HL-60 (cell line): Measurements from ENCODE around the gene SPRYD3.

ENCODE experiments used
- DNase-seq, 2 experiments: peaks; one replicate each; pipeline ENCODE4 v3.0.0-alpha.2; 2010 to 2020; ENCODE audit warnings: low read depth in 1 of 2, low spot score in 1 of 2
- H3K27ac ChIP-seq: fragments of 250-450 bp; sonication (Bioruptor Pico); replicated peaks from 2 replicates; pipeline ENCODE4 v1.5.1; 2020; ENCODE audit warnings: mild to moderate bottlenecking, moderate library complexity
- H3K27me3 ChIP-seq: fragments of 250-450 bp; sonication (Bioruptor Pico); 2 replicates; pipeline ENCODE4 v1.5.1; 2021; ENCODE audit warnings: mild to moderate bottlenecking, moderate library complexity; ENCODE audit not compliant: insufficient read depth, poor library complexity, severe bottlenecking
- H3K4me3 ChIP-seq: replicated peaks from 2 replicates; pipeline ENCODE4 v1.5.1; 2011; ENCODE audit warnings: mild to moderate bottlenecking, control low read depth, low read length; ENCODE audit not compliant: insufficient read depth
- GABPA ChIP-seq: IDR thresholded peaks from 2 replicates; pipeline ENCODE4 v1.6.1; 2012; ENCODE audit warnings: low read depth
- POLR2AphosphoS5 ChIP-seq: IDR thresholded peaks from 2 replicates; pipeline ENCODE4 v1.6.1; 2012; ENCODE audit warnings: low read depth
- SPI1 ChIP-seq: IDR thresholded peaks from 2 replicates; pipeline ENCODE4 v1.6.1; 2012; ENCODE audit warnings: low read depth, mild to moderate bottlenecking, borderline replicate concordance
- TF ChIP-seq, protein P1 (sequence below): IDR thresholded peaks from 2 replicates; pipeline ENCODE4 v1.6.1; 2012; ENCODE audit warnings: low read depth; ENCODE audit not compliant: insufficient replicate concordance
- TF ChIP-seq, protein P2 (sequence below): IDR thresholded peaks from one replicate; pipeline ENCODE4 v1.5.1; 2011; ENCODE audit warnings: low read length, control low read depth, inconsistent platforms; ENCODE audit not compliant: insufficient read depth

The SPRYD3 gene

GRCh38 chr12:53060064-53060720, 19.0 kb downstream of the SPRYD3 start:
- H3K27me3 ChIP-seq: peaks cover 8% of the 10 kb centered on the region
- no peak overlapping the region for H3K27ac ChIP-seq
- H3K4me3 ChIP-seq: no peak overlapping the region
- TF ChIP-seq POLR2AphosphoS5 (no peak), GABPA (no peak), SPI1 (no peak)
- TF ChIP-seq, protein P1, sequence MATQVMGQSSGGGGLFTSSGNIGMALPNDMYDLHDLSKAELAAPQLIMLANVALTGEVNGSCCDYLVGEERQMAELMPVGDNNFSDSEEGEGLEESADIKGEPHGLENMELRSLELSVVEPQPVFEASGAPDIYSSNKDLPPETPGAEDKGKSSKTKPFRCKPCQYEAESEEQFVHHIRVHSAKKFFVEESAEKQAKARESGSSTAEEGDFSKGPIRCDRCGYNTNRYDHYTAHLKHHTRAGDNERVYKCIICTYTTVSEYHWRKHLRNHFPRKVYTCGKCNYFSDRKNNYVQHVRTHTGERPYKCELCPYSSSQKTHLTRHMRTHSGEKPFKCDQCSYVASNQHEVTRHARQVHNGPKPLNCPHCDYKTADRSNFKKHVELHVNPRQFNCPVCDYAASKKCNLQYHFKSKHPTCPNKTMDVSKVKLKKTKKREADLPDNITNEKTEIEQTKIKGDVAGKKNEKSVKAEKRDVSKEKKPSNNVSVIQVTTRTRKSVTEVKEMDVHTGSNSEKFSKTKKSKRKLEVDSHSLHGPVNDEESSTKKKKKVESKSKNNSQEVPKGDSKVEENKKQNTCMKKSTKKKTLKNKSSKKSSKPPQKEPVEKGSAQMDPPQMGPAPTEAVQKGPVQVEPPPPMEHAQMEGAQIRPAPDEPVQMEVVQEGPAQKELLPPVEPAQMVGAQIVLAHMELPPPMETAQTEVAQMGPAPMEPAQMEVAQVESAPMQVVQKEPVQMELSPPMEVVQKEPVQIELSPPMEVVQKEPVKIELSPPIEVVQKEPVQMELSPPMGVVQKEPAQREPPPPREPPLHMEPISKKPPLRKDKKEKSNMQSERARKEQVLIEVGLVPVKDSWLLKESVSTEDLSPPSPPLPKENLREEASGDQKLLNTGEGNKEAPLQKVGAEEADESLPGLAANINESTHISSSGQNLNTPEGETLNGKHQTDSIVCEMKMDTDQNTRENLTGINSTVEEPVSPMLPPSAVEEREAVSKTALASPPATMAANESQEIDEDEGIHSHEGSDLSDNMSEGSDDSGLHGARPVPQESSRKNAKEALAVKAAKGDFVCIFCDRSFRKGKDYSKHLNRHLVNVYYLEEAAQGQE: no peak
- TF ChIP-seq, protein P2, sequence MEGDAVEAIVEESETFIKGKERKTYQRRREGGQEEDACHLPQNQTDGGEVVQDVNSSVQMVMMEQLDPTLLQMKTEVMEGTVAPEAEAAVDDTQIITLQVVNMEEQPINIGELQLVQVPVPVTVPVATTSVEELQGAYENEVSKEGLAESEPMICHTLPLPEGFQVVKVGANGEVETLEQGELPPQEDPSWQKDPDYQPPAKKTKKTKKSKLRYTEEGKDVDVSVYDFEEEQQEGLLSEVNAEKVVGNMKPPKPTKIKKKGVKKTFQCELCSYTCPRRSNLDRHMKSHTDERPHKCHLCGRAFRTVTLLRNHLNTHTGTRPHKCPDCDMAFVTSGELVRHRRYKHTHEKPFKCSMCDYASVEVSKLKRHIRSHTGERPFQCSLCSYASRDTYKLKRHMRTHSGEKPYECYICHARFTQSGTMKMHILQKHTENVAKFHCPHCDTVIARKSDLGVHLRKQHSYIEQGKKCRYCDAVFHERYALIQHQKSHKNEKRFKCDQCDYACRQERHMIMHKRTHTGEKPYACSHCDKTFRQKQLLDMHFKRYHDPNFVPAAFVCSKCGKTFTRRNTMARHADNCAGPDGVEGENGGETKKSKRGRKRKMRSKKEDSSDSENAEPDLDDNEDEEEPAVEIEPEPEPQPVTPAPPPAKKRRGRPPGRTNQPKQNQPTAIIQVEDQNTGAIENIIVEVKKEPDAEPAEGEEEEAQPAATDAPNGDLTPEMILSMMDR: no peak
- DNase-seq: no peak

DNA sequence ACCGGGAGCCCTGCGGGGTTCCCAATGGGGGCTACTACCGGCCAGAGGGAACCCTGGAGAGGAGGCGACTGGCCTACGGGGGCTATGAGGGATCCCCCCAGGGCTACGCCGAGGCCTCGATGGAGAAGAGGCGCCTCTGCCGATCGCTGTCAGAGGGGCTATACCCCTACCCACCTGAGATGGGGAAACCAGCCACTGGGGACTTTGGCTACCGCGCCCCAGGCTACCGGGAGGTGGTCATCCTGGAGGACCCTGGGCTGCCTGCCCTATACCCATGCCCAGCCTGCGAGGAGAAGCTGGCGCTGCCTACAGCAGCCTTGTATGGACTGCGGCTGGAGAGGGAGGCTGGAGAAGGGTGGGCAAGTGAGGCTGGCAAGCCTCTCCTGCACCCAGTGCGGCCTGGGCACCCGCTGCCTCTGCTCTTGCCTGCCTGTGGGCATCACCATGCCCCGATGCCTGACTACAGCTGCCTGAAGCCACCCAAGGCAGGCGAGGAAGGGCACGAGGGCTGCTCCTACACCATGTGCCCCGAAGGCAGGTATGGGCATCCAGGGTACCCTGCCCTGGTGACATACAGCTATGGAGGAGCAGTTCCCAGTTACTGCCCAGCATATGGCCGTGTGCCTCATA, 19.6 kb downstream of the SPRYD3 start:
- no peak overlapping the region for H3K27ac ChIP-seq
- no peak for DNase-seq
- H3K4me3 ChIP-seq: no peak overlapping the region
- peaks cover 8% of the 10 kb centered on the region for H3K27me3 ChIP-seq
- TF ChIP-seq GABPA: no peak

GRCh38 chr12:53058674-53059433, 20.3 kb downstream of the SPRYD3 start:
- Histone ChIP-seq H3K27me3 (peaks cover 8% of the 10 kb centered on the region), H3K27ac (no peak overlapping the region), H3K4me3 (no peak overlapping the region)
- TF ChIP-seq GABPA (no peak), POLR2AphosphoS5 (no peak), SPI1 (no peak)
- TF ChIP-seq, protein P2: no peak
- TF ChIP-seq, protein P1: no peak
- no peak for DNase-seq

DNA sequence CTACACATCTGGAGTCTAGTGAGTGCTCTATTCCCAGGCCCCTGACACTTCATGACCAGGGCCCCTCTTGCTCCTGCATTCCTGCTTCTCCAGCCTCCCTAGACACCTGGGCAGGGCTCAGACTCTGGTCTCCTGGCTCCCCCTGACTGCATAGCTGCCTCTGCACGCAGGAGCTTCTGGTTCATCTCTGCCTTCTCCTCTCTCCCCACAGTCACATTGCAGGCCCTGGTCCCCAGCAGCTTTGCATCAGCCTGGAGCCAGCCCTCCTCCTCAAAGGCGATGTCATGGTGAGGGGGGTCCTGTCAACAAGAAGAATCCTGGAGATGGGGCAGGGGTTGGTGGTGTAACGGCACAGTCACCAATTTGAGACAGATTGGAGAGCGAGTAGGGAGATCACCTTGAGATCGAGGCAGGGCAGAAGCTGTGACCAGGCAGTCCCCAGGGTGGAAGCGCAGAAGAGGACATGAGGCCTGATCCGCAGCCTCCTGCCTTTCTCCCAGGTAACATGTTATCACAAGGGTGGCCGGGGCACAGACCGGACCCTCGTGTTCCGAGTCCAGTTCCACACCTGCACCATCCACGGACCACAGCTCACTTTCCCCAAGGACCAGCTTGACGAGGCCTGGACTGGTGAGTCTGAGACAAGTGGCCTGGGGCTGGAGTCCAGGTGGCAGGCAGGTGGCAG, 21.2 kb downstream of the SPRYD3 start:
- Histone ChIP-seq H3K4me3 (no peak overlapping the region), H3K27me3 (peaks cover 11% of the 10 kb centered on the region), H3K27ac (no peak overlapping the region)
- TF ChIP-seq, protein P2: no peak
- no peak for TF ChIP-seq POLR2AphosphoS5
- TF ChIP-seq SPI1: no peak
- no peak for TF ChIP-seq GABPA
- TF ChIP-seq, protein P1: no peak
- DNase-seq: no peak
